OCI-LY3 (cell line): ENCODE data around the gene TMEM164.

ENCODE experiments used
- H2AFZ ChIP-seq: fragments of 200-600, 300-600 bp; shearing (Covaris generic); 2 replicates; pipeline ENCODE4 v1.6.0; 2014; ENCODE audit warnings: antibody characterized with exemption, low read depth, low read length
- H3K27ac ChIP-seq: fragments of 200-600, 300-600 bp; sonication (generic); 2 replicates; pipeline ENCODE4 v1.5.1; 2014; ENCODE audit warnings: mild to moderate bottlenecking, low read length, moderate library complexity, mixed read lengths
- H3K27me3 ChIP-seq: fragments of 200-600, 300-600 bp; sonication (generic); 2 replicates; pipeline ENCODE4 v1.6.1; 2014; ENCODE audit warnings: low read depth, low read length, mixed read lengths
- H3K36me3 ChIP-seq: fragments of 200-600, 300-600 bp; sonication (generic); replicated peaks from 2 replicates; pipeline ENCODE3; 2014; ENCODE audit warnings: low read depth, low read length, mixed read lengths
- H3K4me1 ChIP-seq: fragments of 300-600, 200-600 bp; sonication (generic); 2 replicates; pipeline ENCODE4 v1.6.1; 2014; ENCODE audit warnings: low read length, mixed read lengths
- H3K4me2 ChIP-seq: fragments of 200-600, 300-600 bp; sonication (generic); 2 replicates; pipeline ENCODE4 v1.6.1; 2014; ENCODE audit warnings: low read length, mixed read lengths
- H3K4me3 ChIP-seq: fragments of 300-600, 200-600 bp; sonication (generic); 2 replicates; pipeline ENCODE4 v1.5.1; 2014; ENCODE audit warnings: antibody characterized with exemption, mild to moderate bottlenecking, low read length, moderate library complexity
- H3K79me2 ChIP-seq: fragments of 300-600, 200-600 bp; shearing (Covaris generic); 2 replicates; pipeline ENCODE4 v1.6.1; 2014; ENCODE audit warnings: mild to moderate bottlenecking, low read length, mixed read lengths
- H3K9ac ChIP-seq: fragments of 300-600, 200-600 bp; shearing (Covaris generic); 2 replicates; pipeline ENCODE4 v1.6.0; 2014; ENCODE audit warnings: mild to moderate bottlenecking, low read length, moderate library complexity
- H3K9me3 ChIP-seq: fragments of 200-600, 300-600 bp; shearing (Covaris generic); 2 replicates; pipeline ENCODE4 v1.6.1; 2014; ENCODE audit warnings: low read length, mixed read lengths; ENCODE audit not compliant: insufficient read depth
- H4K20me1 ChIP-seq: fragments of 200-600, 300-600 bp; sonication (generic); 2 replicates; pipeline ENCODE4 v1.6.1; 2016; ENCODE audit warnings: low read length, mixed read lengths; ENCODE audit not compliant: insufficient read depth
- EZH2phosphoT487 ChIP-seq: fragments of 200-600 bp; shearing (Covaris generic); IDR thresholded peaks from 2 replicates; pipeline ENCODE4 v1.6.1; 2018; ENCODE audit warnings: antibody characterized with exemption, mixed run types, low read depth
- TF ChIP-seq, protein P1 (sequence below): fragments of 200-600, 300-600 bp; sonication (generic); IDR thresholded peaks from 2 replicates; pipeline ENCODE4 v1.5.1; 2014; ENCODE audit warnings: antibody characterized with exemption, low read length, low read depth

Gene TMEM164

GRCh38 chrX:109992203-109992602, 10.7 kb upstream of the TMEM164 start:
- no peak for TF ChIP-seq EZH2phosphoT487
- TF ChIP-seq, protein P1, sequence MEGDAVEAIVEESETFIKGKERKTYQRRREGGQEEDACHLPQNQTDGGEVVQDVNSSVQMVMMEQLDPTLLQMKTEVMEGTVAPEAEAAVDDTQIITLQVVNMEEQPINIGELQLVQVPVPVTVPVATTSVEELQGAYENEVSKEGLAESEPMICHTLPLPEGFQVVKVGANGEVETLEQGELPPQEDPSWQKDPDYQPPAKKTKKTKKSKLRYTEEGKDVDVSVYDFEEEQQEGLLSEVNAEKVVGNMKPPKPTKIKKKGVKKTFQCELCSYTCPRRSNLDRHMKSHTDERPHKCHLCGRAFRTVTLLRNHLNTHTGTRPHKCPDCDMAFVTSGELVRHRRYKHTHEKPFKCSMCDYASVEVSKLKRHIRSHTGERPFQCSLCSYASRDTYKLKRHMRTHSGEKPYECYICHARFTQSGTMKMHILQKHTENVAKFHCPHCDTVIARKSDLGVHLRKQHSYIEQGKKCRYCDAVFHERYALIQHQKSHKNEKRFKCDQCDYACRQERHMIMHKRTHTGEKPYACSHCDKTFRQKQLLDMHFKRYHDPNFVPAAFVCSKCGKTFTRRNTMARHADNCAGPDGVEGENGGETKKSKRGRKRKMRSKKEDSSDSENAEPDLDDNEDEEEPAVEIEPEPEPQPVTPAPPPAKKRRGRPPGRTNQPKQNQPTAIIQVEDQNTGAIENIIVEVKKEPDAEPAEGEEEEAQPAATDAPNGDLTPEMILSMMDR, result no peak
- no peak overlapping the region for H2AFZ ChIP-seq
- no peak overlapping the region for H3K9ac ChIP-seq

GRCh38 chrX:109995155-109995554, 7.8 kb upstream of the TMEM164 start:
- TF ChIP-seq, protein P1, result no peak
- TF ChIP-seq EZH2phosphoT487, result no peak
- Histone ChIP-seq H2AFZ (no peak overlapping the region), H4K20me1 (no peaks in the 10 kb centered on the region), H3K27me3 (no peaks in the 10 kb centered on the region), H3K4me1 (peaks cover 27% of the 10 kb centered on the region), H3K79me2 (no peaks in the 10 kb centered on the region), H3K4me2 (no peak overlapping the region), H3K9me3 (no peaks in the 10 kb centered on the region), H3K27ac (no peak overlapping the region), H3K4me3 (no peak overlapping the region), H3K36me3 (no peaks in the 10 kb centered on the region), H3K9ac (no peak overlapping the region)

More at GRCh38 chrX:109992203-109992602, 10.7 kb upstream of the TMEM164 start:
- H3K4me1 ChIP-seq, result peaks cover 43% of the 10 kb centered on the region
- H3K9me3 ChIP-seq, result no peaks in the 10 kb centered on the region
- H3K36me3 ChIP-seq, result no peaks in the 10 kb centered on the region
- no peak overlapping the region for H3K4me3 ChIP-seq
- H3K79me2 ChIP-seq, result no peaks in the 10 kb centered on the region
- H3K4me2 ChIP-seq, result no peak overlapping the region
- no peaks in the 10 kb centered on the region for H3K27me3 ChIP-seq
- H4K20me1 ChIP-seq, result no peaks in the 10 kb centered on the region
- no peak overlapping the region for H3K27ac ChIP-seq

DNA sequence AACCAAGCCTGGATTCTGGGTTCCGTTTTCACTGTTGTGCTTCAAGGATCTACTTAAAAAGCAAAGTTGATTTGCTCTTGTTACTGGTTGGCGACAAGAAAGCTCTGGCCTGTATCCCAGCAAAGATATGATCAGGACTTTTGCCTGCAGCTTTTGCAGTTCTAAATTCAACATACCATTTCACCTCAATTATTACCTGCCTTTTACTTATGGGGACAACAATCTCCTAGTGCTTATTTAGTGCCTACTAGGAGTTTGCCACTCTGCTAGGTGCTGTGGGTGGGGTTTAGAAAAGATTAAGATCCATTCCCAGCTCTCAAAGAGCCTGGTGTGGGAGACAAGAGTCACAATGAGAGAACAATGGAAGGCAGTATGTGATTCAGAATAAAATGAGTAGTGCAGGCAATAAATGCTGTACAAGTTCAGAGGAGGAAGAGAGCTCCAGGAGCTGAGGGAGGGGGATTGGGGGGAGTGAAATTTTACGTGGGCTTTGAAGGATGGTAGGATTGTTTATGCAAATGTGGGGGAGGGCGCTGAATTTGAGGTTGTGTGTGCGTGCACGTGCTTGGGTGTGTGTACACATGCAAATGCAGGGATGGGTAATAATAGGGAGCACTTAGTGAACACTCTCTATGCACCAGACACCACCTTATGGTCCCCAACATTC, 5.0 kb upstream of the TMEM164 start:
- Histone ChIP-seq H3K27ac (no peak overlapping the region), H3K4me3 (no peak overlapping the region), H2AFZ (no peak overlapping the region; the same call in 1 of the 2 replicates), H3K4me2 (peak overlapping the region; percentile 14; the same call in 1 of the 2 replicates), H4K20me1 (no peaks in the 10 kb centered on the region), H3K36me3 (no peaks in the 10 kb centered on the region), H3K4me1 (peaks cover 15% of the 10 kb centered on the region), H3K9me3 (no peaks in the 10 kb centered on the region), H3K27me3 (no peaks in the 10 kb centered on the region), H3K79me2 (no peaks in the 10 kb centered on the region; the same call in 1 of the 2 replicates), H3K9ac (no peak overlapping the region)
- TF ChIP-seq, protein P1, result no peak
- TF ChIP-seq EZH2phosphoT487, result no peak

GRCh38 chrX:110000000-110000399, 2.9 kb upstream of the TMEM164 start:
- Histone ChIP-seq H3K9ac (no peak overlapping the region), H3K4me1 (peaks cover 26% of the 10 kb centered on the region), H3K27ac (no peak overlapping the region), H3K4me3 (no peak overlapping the region), H3K27me3 (no peaks in the 10 kb centered on the region), H2AFZ (no peak overlapping the region), H3K4me2 (no peak overlapping the region), H3K36me3 (peaks cover 4% of the 10 kb centered on the region), H3K79me2 (peaks cover 18% of the 10 kb centered on the region), H3K9me3 (no peaks in the 10 kb centered on the region), H4K20me1 (no peaks in the 10 kb centered on the region)
- TF ChIP-seq EZH2phosphoT487, result no peak
- TF ChIP-seq, protein P1, result no peak
